Loucy (cell line): ENCODE data around the gene PSMG3.

Experiments
- H2AFZ ChIP-seq: fragments of 200-600 bp; sonication (generic); 2 replicates; pipeline ENCODE4 v1.6.0; 2016; ENCODE audit warnings: antibody characterized with exemption, mild to moderate bottlenecking, low read length, moderate library complexity
- H3F3A ChIP-seq: fragments of 200-600 bp; 2 replicates; pipeline ENCODE4 v1.6.0; 2016; ENCODE audit warnings: antibody characterized with exemption, low read depth, mild to moderate bottlenecking
- H3K27me3 ChIP-seq: fragments of 200-600 bp; sonication (generic); 2 replicates; pipeline ENCODE4 v1.6.1; 2014; ENCODE audit warnings: low read length, mild to moderate bottlenecking; ENCODE audit not compliant: insufficient read depth, poor library complexity, severe bottlenecking
- H3K36me3 ChIP-seq: fragments of 200-600 bp; sonication (generic); 2 replicates; pipeline ENCODE4 v1.6.1; 2016; ENCODE audit warnings: low read length; ENCODE audit not compliant: insufficient read depth
- H3K4me1 ChIP-seq: fragments of 200-600 bp; sonication (generic); 2 replicates; pipeline ENCODE4 v1.5.1; 2014; ENCODE audit warnings: low read length, mild to moderate bottlenecking; ENCODE audit not compliant: insufficient read depth, poor library complexity, severe bottlenecking
- H3K4me2 ChIP-seq: fragments of 200-600 bp; sonication (generic); 2 replicates; pipeline ENCODE4 v1.6.0; 2014; ENCODE audit warnings: antibody characterized with exemption, low read length, low read depth, mild to moderate bottlenecking; ENCODE audit not compliant: poor library complexity, severe bottlenecking
- H3K4me3 ChIP-seq: fragments of 200-600 bp; sonication (generic); 2 replicates; pipeline ENCODE4 v1.5.1; 2014; ENCODE audit warnings: low read length, mild to moderate bottlenecking, mixed read lengths; ENCODE audit not compliant: poor library complexity, severe bottlenecking
- H3K79me2 ChIP-seq: fragments of 200-600 bp; sonication (generic); 2 replicates; pipeline ENCODE4 v1.6.1; 2014; ENCODE audit warnings: low read length; ENCODE audit not compliant: insufficient read depth
- H3K9ac ChIP-seq: fragments of 200-600 bp; sonication (generic); 2 replicates; pipeline ENCODE4 v1.6.0; 2014; ENCODE audit warnings: mild to moderate bottlenecking, low read depth, low read length, moderate library complexity; ENCODE audit not compliant: poor library complexity, severe bottlenecking
- H3K9me2 ChIP-seq: fragments of 200-600 bp; sonication (generic); replicated peaks from 2 replicates; pipeline ENCODE4 v1.6.1; 2016; ENCODE audit warnings: low read depth, low read length, mixed read lengths
- H3K9me3 ChIP-seq: fragments of 200-600 bp; sonication (generic); 2 replicates; pipeline ENCODE4 v1.6.1; 2014; ENCODE audit warnings: mild to moderate bottlenecking, antibody characterized with exemption, low read length, low read depth; ENCODE audit not compliant: insufficient read depth
- H4K20me1 ChIP-seq: fragments of 200-600 bp; sonication (generic); 2 replicates; pipeline ENCODE4 v1.6.0; 2014; ENCODE audit warnings: antibody characterized with exemption, low read length, mild to moderate bottlenecking; ENCODE audit not compliant: insufficient read depth, poor library complexity, severe bottlenecking
- CTCF ChIP-seq: fragments of 200-600 bp; sonication (generic); conservative IDR thresholded peaks from 2 replicates; pipeline ENCODE4 v1.5.1; 2014; ENCODE audit warnings: mild to moderate bottlenecking, antibody characterized with exemption, low read length
- EZH2phosphoT487 ChIP-seq: fragments of 200-600 bp; IDR thresholded peaks from 2 replicates; pipeline ENCODE4 v1.6.1; 2018; ENCODE audit warnings: antibody characterized with exemption, mild to moderate bottlenecking, moderate library complexity, borderline replicate concordance

The PSMG3 gene

GRCh38 chr7:1607696-1608095 is 37.9 kb upstream of the PSMG3 start:
- Histone ChIP-seq H3K27me3 (no peaks in the 10 kb centered on the region), H2AFZ (0 out of 2 replicates have a peak overlapping the region, but pooled peaks have one; percentile 60), H3K36me3 (no peaks in the 10 kb centered on the region), H4K20me1 (no peaks in the 10 kb centered on the region), H3F3A (no peaks in the 10 kb centered on the region), H3K4me1 (peaks cover 13% of the 10 kb centered on the region), H3K9me3 (no peaks in the 10 kb centered on the region), H3K9me2 (no peaks in the 10 kb centered on the region), H3K4me2 (no peak overlapping the region), H3K79me2 (no peaks in the 10 kb centered on the region), H3K4me3 (no peak overlapping the region), H3K9ac (no peak overlapping the region)
- no peak for TF ChIP-seq EZH2phosphoT487
- no peak for TF ChIP-seq CTCF

GRCh38 chr7:1607001-1607400 is 37.2 kb upstream of the PSMG3 start:
- TF ChIP-seq CTCF (no peak), EZH2phosphoT487 (no peak)
- Histone ChIP-seq H3K4me2 (no peak overlapping the region), H3K9me3 (no peaks in the 10 kb centered on the region), H4K20me1 (no peaks in the 10 kb centered on the region), H3K9ac (no peak overlapping the region), H3K9me2 (no peaks in the 10 kb centered on the region), H3F3A (no peaks in the 10 kb centered on the region), H3K4me1 (peaks cover 13% of the 10 kb centered on the region), H3K36me3 (no peaks in the 10 kb centered on the region), H3K79me2 (no peaks in the 10 kb centered on the region), H2AFZ (peak overlapping the region; percentile 60; the same call in 1 of the 2 replicates), H3K27me3 (no peaks in the 10 kb centered on the region), H3K4me3 (no peak overlapping the region)

- Histone ChIP-seq H3K9me2 (no peaks in the 10 kb centered on the region), H3K27me3 (no peaks in the 10 kb centered on the region)
These were observed 34.6 kb upstream of the PSMG3 start for GRCh38 chr7:1604383-1604782.

More at GRCh38 chr7:1604383-1604782, 34.6 kb upstream of the PSMG3 start:
- Histone ChIP-seq H2AFZ (no peak overlapping the region), H3K9me3 (no peaks in the 10 kb centered on the region), H3K4me1 (peaks cover 13% of the 10 kb centered on the region), H3K36me3 (no peaks in the 10 kb centered on the region), H3K4me2 (no peak overlapping the region), H3K9ac (no peak overlapping the region), H3F3A (no peaks in the 10 kb centered on the region), H3K79me2 (no peaks in the 10 kb centered on the region), H3K4me3 (no peak overlapping the region), H4K20me1 (no peaks in the 10 kb centered on the region)
- TF ChIP-seq EZH2phosphoT487 (no peak), CTCF (no peak)
